Lung (tissue), 12 donors: ENCODE results near the gene GALNT10. TPM values are rescaled to one million over a fixed set of nuclear protein-coding genes. Genes with fewer than 3 reads are reported as not detected.

Experiments
- ATAC-seq: fragments of 200-7000 bp; cut with Tn5 transposase; one replicate; pipeline ENCODE4 v1.9.1; 2020; ENCODE audit warnings: moderate number of reproducible peaks; ENCODE audit not compliant: insufficient read depth, low FRiP score
- DNase-seq, 3 donors: peaks; one replicate each; pipeline ENCODE4 v3.0.0-alpha.2; 2013 to 2017
- H3K27ac ChIP-seq, 2 donors: one replicate each; pipeline ENCODE4 v1.5.1; 2013; ENCODE audit warnings: mild to moderate bottlenecking in 2 of 2, moderate library complexity in 2 of 2, control low read depth in 1 of 2, inconsistent platforms in 1 of 2, low read depth in 1 of 2, low read length in 1 of 2
- H3K27me3 ChIP-seq, 3 donors: one replicate each; pipeline ENCODE4 v1.5.1; 2013; ENCODE audit warnings: low read length in 2 of 3; ENCODE audit not compliant: control insufficient read depth in 3 of 3, insufficient read depth in 3 of 3
- H3K36me3 ChIP-seq, 4 donors: one replicate each; pipeline ENCODE4 v1.5.1; 2013; ENCODE audit warnings: low read length in 4 of 4, mild to moderate bottlenecking in 1 of 4, moderate library complexity in 1 of 4; ENCODE audit not compliant: control insufficient read depth in 4 of 4, insufficient read depth in 4 of 4
- H3K4me1 ChIP-seq, 5 donors: one replicate each; pipeline ENCODE4 v1.5.1; 2013; ENCODE audit warnings: low read length in 5 of 5, mild to moderate bottlenecking in 2 of 5, moderate library complexity in 1 of 5; ENCODE audit not compliant: control insufficient read depth in 5 of 5, insufficient read depth in 5 of 5
- H3K4me3 ChIP-seq: one replicate; pipeline ENCODE4 v1.5.1; 2013; ENCODE audit warnings: mild to moderate bottlenecking, control low read depth, moderate library complexity
- H3K9ac ChIP-seq, 2 donors: one replicate each; pipeline ENCODE4 v1.5.1; 2013; ENCODE audit warnings: low read length in 2 of 2, control low read depth in 1 of 2; ENCODE audit not compliant: insufficient read depth in 1 of 2
- H3K9me3 ChIP-seq, 4 donors: one replicate each; pipeline ENCODE4 v1.5.1; 2013; ENCODE audit warnings: low read length in 3 of 4, mild to moderate bottlenecking in 1 of 4, moderate library complexity in 1 of 4; ENCODE audit not compliant: control insufficient read depth in 4 of 4, insufficient read depth in 3 of 4
- CTCF ChIP-seq: IDR thresholded peaks from 2 replicates; pipeline ENCODE4 v1.5.1; 2012; ENCODE audit warnings: mild to moderate bottlenecking; ENCODE audit errors: control extremely low read depth, extremely low read depth
- WGBS, 2 donors: extraction: QIAGEN DNeasy Blood & Tissue Kit; methylation state at CpG; one replicate each; pipeline ENCODE4 v1.1.7; 2013; 5-methylcytosine and 5-hydroxymethylcytosine counted together
- polyA plus RNA-seq, 2 donors: library from polyadenylated mRNA; stranded (reverse); fragments of 200-250 nt; gene quantifications; one replicate each; pipeline ENCODE4 v1.2.1, GENCODE V29; 2013
- total RNA-seq, 2 donors: library from RNA; depleted of rRNA in 1 of 2; stranded (reverse); fragments of >200 nt in 1 of 2; gene quantifications; one replicate each; pipeline ENCODE4 v1.2.1, GENCODE V29; 2014 to 2021
- donor health status: control.
- donor health status: control.
- donor health status: Bipolar disorder and iron deficiency.
- donor health status: healthy.
- donor health status: DM: yes; HTN: yes; CAD: no.

Gene GALNT10
- total and polyA plus RNA-seq, 4 donors, result 9.0 to 70.2 (median 22.0) TPM

GRCh38 chr5:154201108-154201769, 10.7 kb downstream of the GALNT10 start:
- no peaks in the 10 kb centered on the region for H3K27me3 ChIP-seq
- H3K9me3 ChIP-seq, result no peaks in the 10 kb centered on the region
- no peak overlapping the region for H3K27ac ChIP-seq
- peaks cover 4 to 15% (median 12%) of the 10 kb centered on the region in 5 donors for H3K4me1 ChIP-seq
- WGBS, 2 donors, result 92 to 94% methylated on average over 7 of the region's 7 CpGs
- no peak overlapping the region for H3K4me3 ChIP-seq
- DNase-seq, result no peak
- H3K36me3 ChIP-seq, result peaks cover 0 to 2% (median 0%) of the 10 kb centered on the region in 4 donors
- no peak for TF ChIP-seq CTCF
- ATAC-seq, result no peak
- no peak overlapping the region for H3K9ac ChIP-seq

- Histone ChIP-seq H3K4me3 (no peak overlapping the region), H3K36me3 (peaks cover 0 to 2% (median 0%) of the 10 kb centered on the region in 4 donors), H3K9me3 (no peaks in the 10 kb centered on the region), H3K27ac (no peak overlapping the region), H3K9ac (no peak overlapping the region), H3K4me1 (peaks cover 0 to 8% (median 4%) of the 10 kb centered on the region in 5 donors), H3K27me3 (no peaks in the 10 kb centered on the region)
- DNase-seq, result no peak
- ATAC-seq, result no peak
- no peak for TF ChIP-seq CTCF
- WGBS, 2 donors, result 49 to 61% methylated on average over 11 of the region's 11 CpGs
These were observed 12.1 kb downstream of the GALNT10 start for GRCh38 chr5:154202379-154203260.

GRCh38 chr5:154203798-154204578, 13.5 kb downstream of the GALNT10 start:
- ATAC-seq, result no peak
- TF ChIP-seq CTCF, result no peak
- Histone ChIP-seq H3K27ac (no peak overlapping the region), H3K9me3 (peaks cover 0 to 2% (median 0%) of the 10 kb centered on the region in 4 donors), H3K4me3 (no peak overlapping the region), H3K4me1 (peaks cover 0 to 10% (median 0%) of the 10 kb centered on the region in 5 donors), H3K9ac (no peak overlapping the region), H3K27me3 (no peaks in the 10 kb centered on the region), H3K36me3 (peaks cover 0 to 5% (median 0%) of the 10 kb centered on the region in 4 donors)
- no peak for DNase-seq
- 96% methylated on average over 4 of the region's 4 CpGs for WGBS, 2 donors
